CD4-positive, alpha-beta T cell (primary cell): ENCODE data around the gene NXN. TPM values are rescaled to one million over a fixed set of nuclear protein-coding genes. Genes with fewer than 3 reads are reported as not detected.

Experiments used
- ATAC-seq: fragments of 200-7000 bp; cut with Tn5 transposase; one replicate; pipeline ENCODE4 v1.10.0; 2022; ENCODE audit warnings: mild to moderate bottlenecking; ENCODE audit not compliant: poor library complexity
- CTCF ChIA-PET: fragments of 350-600 bp; sonication (Branson Sonifier 250); formaldehyde crosslinking; loops from one replicate; lab custom pipeline; 2021; ENCODE audit warnings: antibody characterized with exemption, inconsistent platforms; lab: Charles Lee
- POLR2A ChIA-PET: fragments of 350-600 bp; sonication (Branson Sonifier 250); formaldehyde crosslinking; loops from one replicate; lab custom pipeline; 2021; ENCODE audit warnings: antibody characterized with exemption, inconsistent platforms; lab: Charles Lee
- DNase-seq, 14 experiments: peaks; one replicate each; pipeline ENCODE4 v3.0.0-alpha.2; 2013 to 2020; ENCODE audit warnings: mixed read lengths in 2 of 14
- H3K27ac ChIP-seq, 2 donors: one replicate each; pipeline versions ENCODE4 v1.5.1 to v1.7.0; 2013; ENCODE audit warnings: low read length in 2 of 2, low read depth in 1 of 2, mild to moderate bottlenecking in 1 of 2
- H3K27me3 ChIP-seq, 2 experiments: 1 replicate in 1 of 2; 2 replicates in 1 of 2; pipeline versions ENCODE4 v1.6.1 to v1.7.0; 2013; ENCODE audit warnings: low read length in 2 of 2, control low read depth in 1 of 2, mild to moderate bottlenecking in 1 of 2, moderate library complexity in 1 of 2; ENCODE audit not compliant: insufficient read depth in 2 of 2, control insufficient read depth in 1 of 2
- H3K36me3 ChIP-seq: one replicate; pipeline ENCODE4 v1.6.1; 2013; ENCODE audit warnings: low read length, control low read depth; ENCODE audit not compliant: insufficient read depth
- H3K4me1 ChIP-seq: one replicate; pipeline ENCODE4 v1.6.1; 2013; ENCODE audit warnings: low read length, control low read depth; ENCODE audit not compliant: insufficient read depth
- H3K4me3 ChIP-seq: one replicate; pipeline ENCODE4 v1.5.1; 2013; ENCODE audit warnings: mild to moderate bottlenecking, low read length, moderate library complexity
- H3K9me3 ChIP-seq, 2 experiments: 1 replicate in 1 of 2; 2 replicates in 1 of 2; pipeline versions ENCODE4 v1.6.1 to v1.7.0; 2013; ENCODE audit warnings: low read length in 2 of 2, mild to moderate bottlenecking in 2 of 2, control low read depth in 1 of 2, moderate library complexity in 1 of 2; ENCODE audit not compliant: control insufficient read depth in 1 of 2, insufficient read depth in 1 of 2
- H3K27ac Mint-ChIP-seq: one replicate; pipeline ENCODE4 v1.8.0; 2020; ENCODE audit warnings: mixed read lengths
- H3K27me3 Mint-ChIP-seq: one replicate; pipeline ENCODE4 v1.8.0; 2021; ENCODE audit warnings: mixed read lengths
- H3K36me3 Mint-ChIP-seq: one replicate; pipeline ENCODE4 v1.8.0; 2021; ENCODE audit warnings: low read depth, mixed read lengths
- H3K4me1 Mint-ChIP-seq: one replicate; pipeline ENCODE4 v1.8.0; 2021; ENCODE audit warnings: low read depth, mixed read lengths
- H3K4me3 Mint-ChIP-seq: one replicate; pipeline ENCODE4 v1.8.0; 2020; ENCODE audit warnings: mild to moderate bottlenecking, mixed read lengths
- H3K9me3 Mint-ChIP-seq: one replicate; pipeline ENCODE4 v1.8.0; 2020; ENCODE audit warnings: mixed read lengths
- intact Hi-C, 2 experiments: fragments of 100-400 bp; cut with DNase I in 1 of 2; cut with micrococcal nuclease in 1 of 2; formaldehyde crosslinking; loops; one replicate each; pipeline versions ENCODE4 v1.15.1 to v1.9.0; 2023 to 2025; cut with DNase I, micrococcal nuclease
- total RNA-seq, 174 experiments: library from RNA in 2 of 174; stranded (reverse) in 2 of 174; gene quantifications; one replicate each; pipeline ENCODE4 v1.2.3 and lab custom pipeline; 2021 to 2026
- TF ChIP-seq, protein P1 (sequence below): fragments of 200-600 bp; IDR thresholded peaks from one replicate; pipeline ENCODE4 v1.8.0; 2022; ENCODE audit warnings: antibody characterized with exemption, mild to moderate bottlenecking

The NXN gene
- total RNA-seq, 2 experiments from 2014 or later = 0.80 to 0.98 TPM

- Mint-ChIP-seq H3K4me3 (no peak overlapping the region), H3K36me3 (no peaks in the 10 kb centered on the region), H3K27ac (no peak overlapping the region), H3K9me3 (no peaks in the 10 kb centered on the region), H3K4me1 (no peaks in the 10 kb centered on the region), H3K27me3 (peaks cover 7% of the 10 kb centered on the region)
- no peaks in the 10 kb centered on the region for H3K4me1 ChIP-seq
- ATAC-seq (no peak), DNase-seq (no peak)
- CTCF ChIA-PET = no interaction called here
- H3K4me3 ChIP-seq = no peak overlapping the region
- intact Hi-C loops = no loop called here
- POLR2A ChIA-PET = no interaction called here
- no peaks in the 10 kb centered on the region for H3K36me3 ChIP-seq
- no peaks in the 10 kb centered on the region for H3K27me3 ChIP-seq
- H3K27ac ChIP-seq = no peak overlapping the region
- peaks cover 0 to 2% of the 10 kb centered on the region in 2 experiments for H3K9me3 ChIP-seq
- TF ChIP-seq, protein P1, sequence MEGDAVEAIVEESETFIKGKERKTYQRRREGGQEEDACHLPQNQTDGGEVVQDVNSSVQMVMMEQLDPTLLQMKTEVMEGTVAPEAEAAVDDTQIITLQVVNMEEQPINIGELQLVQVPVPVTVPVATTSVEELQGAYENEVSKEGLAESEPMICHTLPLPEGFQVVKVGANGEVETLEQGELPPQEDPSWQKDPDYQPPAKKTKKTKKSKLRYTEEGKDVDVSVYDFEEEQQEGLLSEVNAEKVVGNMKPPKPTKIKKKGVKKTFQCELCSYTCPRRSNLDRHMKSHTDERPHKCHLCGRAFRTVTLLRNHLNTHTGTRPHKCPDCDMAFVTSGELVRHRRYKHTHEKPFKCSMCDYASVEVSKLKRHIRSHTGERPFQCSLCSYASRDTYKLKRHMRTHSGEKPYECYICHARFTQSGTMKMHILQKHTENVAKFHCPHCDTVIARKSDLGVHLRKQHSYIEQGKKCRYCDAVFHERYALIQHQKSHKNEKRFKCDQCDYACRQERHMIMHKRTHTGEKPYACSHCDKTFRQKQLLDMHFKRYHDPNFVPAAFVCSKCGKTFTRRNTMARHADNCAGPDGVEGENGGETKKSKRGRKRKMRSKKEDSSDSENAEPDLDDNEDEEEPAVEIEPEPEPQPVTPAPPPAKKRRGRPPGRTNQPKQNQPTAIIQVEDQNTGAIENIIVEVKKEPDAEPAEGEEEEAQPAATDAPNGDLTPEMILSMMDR = no peak
Measured at GRCh38 chr17:804541-805435, 174.8 kb downstream of the NXN start.

DNA sequence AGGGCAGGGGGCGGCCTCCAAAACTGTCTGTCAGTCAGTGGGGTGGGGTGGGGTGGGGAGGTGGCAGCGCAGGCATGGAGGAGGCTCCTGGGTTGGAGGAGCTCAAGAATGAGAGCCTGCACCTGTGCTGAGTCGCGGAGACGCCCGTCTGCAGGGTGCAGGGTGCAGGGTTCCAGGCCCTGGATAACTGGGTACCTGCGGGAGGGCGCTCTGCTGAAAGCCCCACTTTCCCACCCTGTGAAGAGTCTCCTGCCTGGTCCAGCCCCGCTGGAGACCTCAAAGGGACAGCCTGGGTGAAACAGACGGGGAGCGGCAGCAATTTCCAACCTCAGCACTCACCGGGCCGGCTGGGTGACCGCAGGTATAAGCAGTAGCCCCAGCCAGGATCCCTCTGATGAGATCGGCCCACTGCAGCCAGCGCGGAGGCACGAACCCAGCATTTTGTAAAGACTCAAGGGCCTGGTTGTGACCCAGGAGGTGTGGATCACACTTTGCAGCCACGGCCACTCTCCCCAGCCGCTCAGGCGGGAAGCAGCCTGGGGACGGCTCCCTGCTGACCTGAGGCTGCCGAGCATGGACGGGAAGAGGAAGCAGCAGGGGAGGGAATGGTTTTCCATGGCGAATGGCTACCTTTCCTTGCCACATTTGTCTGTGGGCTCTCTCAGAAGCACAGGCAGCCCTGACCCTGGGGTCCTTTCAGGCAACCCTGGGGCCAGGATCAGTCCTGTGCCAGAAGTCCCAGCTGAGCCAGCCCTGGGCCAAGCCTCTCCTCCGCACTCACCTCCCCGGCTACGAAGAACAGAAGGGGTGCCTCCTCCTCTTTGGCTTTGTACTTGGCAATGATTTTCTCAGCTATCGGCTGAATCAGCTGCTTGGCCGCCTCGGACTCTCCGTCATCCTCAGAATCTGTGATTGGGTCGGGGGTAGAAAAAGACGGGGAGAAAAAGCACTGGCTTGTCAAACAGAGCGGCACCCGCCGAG, 176.4 kb downstream of the NXN start:
- no peaks in the 10 kb centered on the region for H3K9me3 ChIP-seq
- TF ChIP-seq, protein P1 = no peak
- Mint-ChIP-seq H3K9me3 (no peaks in the 10 kb centered on the region), H3K27me3 (peaks cover 7% of the 10 kb centered on the region), H3K4me3 (no peak overlapping the region), H3K36me3 (no peaks in the 10 kb centered on the region), H3K4me1 (no peaks in the 10 kb centered on the region), H3K27ac (no peak overlapping the region)
- ATAC-seq (no peak), DNase-seq (no peak)
- H3K4me1 ChIP-seq = no peaks in the 10 kb centered on the region
- POLR2A ChIA-PET = no interaction called here
- H3K27me3 ChIP-seq = no peaks in the 10 kb centered on the region
- no peak overlapping the region for H3K4me3 ChIP-seq
- CTCF ChIA-PET = no interaction called here
- H3K36me3 ChIP-seq = no peaks in the 10 kb centered on the region
- intact Hi-C loops = no loop called here
- H3K27ac ChIP-seq = no peak overlapping the region

DNA sequence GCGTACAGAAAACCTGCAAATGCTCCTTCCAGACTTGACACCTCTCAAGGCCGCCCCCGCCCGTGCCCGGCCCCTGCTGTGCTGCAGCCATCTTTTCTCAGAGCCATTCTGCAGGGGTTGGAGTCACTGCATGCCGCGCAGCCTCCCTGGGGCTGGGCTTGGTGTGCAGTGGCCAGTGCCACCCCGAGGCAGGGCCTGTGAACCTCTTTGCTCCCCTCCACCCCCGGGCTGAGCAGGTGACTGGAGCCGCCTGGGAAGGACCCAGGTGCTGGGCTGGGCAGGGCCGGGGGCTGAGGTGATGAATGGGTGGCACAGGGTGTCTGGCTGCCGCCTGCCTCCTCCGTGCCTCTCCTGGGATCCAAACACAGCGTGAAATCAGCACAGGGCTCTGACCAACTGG, 177.1 kb downstream of the NXN start:
- POLR2A ChIA-PET = no interaction called here
- no peaks in the 10 kb centered on the region for H3K27me3 ChIP-seq
- DNase-seq (no peak), ATAC-seq (no peak)
- TF ChIP-seq, protein P1 = no peak
- no peak overlapping the region for H3K4me3 Mint-ChIP-seq
- no peaks in the 10 kb centered on the region for H3K4me1 Mint-ChIP-seq
- no peaks in the 10 kb centered on the region for H3K9me3 Mint-ChIP-seq
- H3K27ac ChIP-seq = no peak overlapping the region
- H3K27ac Mint-ChIP-seq = no peak overlapping the region
- H3K27me3 Mint-ChIP-seq = peaks cover 7% of the 10 kb centered on the region
- H3K36me3 ChIP-seq = no peaks in the 10 kb centered on the region
- no peaks in the 10 kb centered on the region for H3K9me3 ChIP-seq
- intact Hi-C loops = no loop called here
- CTCF ChIA-PET = no interaction called here
- no peak overlapping the region for H3K4me3 ChIP-seq
- no peaks in the 10 kb centered on the region for H3K36me3 Mint-ChIP-seq
- H3K4me1 ChIP-seq = no peaks in the 10 kb centered on the region
